IPS-20b (cell line): Measurements from ENCODE around the gene CHRNB1.

Experiments used
- H3K27ac ChIP-seq: one replicate; pipeline ENCODE4 v1.5.1; 2013; ENCODE audit warnings: low read length
- H3K27me3 ChIP-seq: 2 replicates; pipeline ENCODE4 v1.6.1; 2013; ENCODE audit warnings: mild to moderate bottlenecking, low read length, inconsistent platforms; ENCODE audit not compliant: insufficient read depth
- H3K36me3 ChIP-seq: 2 replicates; pipeline ENCODE4 v1.6.1; 2013; ENCODE audit warnings: low read depth, mild to moderate bottlenecking, inconsistent platforms, low read length, moderate library complexity; ENCODE audit not compliant: insufficient read depth
- H3K4me1 ChIP-seq: 2 replicates; pipeline ENCODE4 v1.6.1; 2013; ENCODE audit warnings: mild to moderate bottlenecking, control low read depth, inconsistent platforms, low read length, moderate library complexity; ENCODE audit not compliant: insufficient read depth
- H3K4me3 ChIP-seq: 2 replicates; pipeline ENCODE4 v1.5.1; 2013; ENCODE audit warnings: mild to moderate bottlenecking, low read length, inconsistent platforms
- H3K9ac ChIP-seq: 2 replicates; pipeline ENCODE4 v1.6.1; 2013; ENCODE audit warnings: low read depth, mild to moderate bottlenecking, inconsistent platforms, low read length, moderate library complexity
- H3K9me3 ChIP-seq: 2 replicates; pipeline ENCODE4 v1.6.1; 2013; ENCODE audit warnings: mild to moderate bottlenecking, low read depth, low read length, inconsistent platforms; ENCODE audit not compliant: insufficient read depth

CHRNB1 gene

GRCh38 chr17:7418472-7419152, 26.2 kb upstream of the CHRNB1 start:
- H3K4me1 ChIP-seq: peaks cover 6% of the 10 kb centered on the region
- H3K9ac ChIP-seq: no peak overlapping the region
- H3K4me3 ChIP-seq: no peak overlapping the region
- H3K27ac ChIP-seq: no peak overlapping the region
- H3K36me3 ChIP-seq: peaks cover 27% of the 10 kb centered on the region
- H3K9me3 ChIP-seq: no peaks in the 10 kb centered on the region
- H3K27me3 ChIP-seq: no peaks in the 10 kb centered on the region

- H3K4me3 ChIP-seq: no peak within 1 kb of the TSS
- peaks cover 6% of the 10 kb centered on the region for H3K4me1 ChIP-seq
- H3K36me3 ChIP-seq: peaks cover 22% of the 10 kb centered on the region
- H3K27ac ChIP-seq: no peak within 1 kb of the TSS
- H3K9ac ChIP-seq: no peak within 1 kb of the TSS
- H3K27me3 ChIP-seq: no peaks in the 10 kb centered on the region
- H3K9me3 ChIP-seq: no peaks in the 10 kb centered on the region
These were observed 24.8 kb upstream of the CHRNB1 start, which contains the start of gene SPEM1 for GRCh38 chr17:7419819-7420610. SPEM1 (plus strand) TSS chr17:7420324; CDS start chr17:7420385, 61 bp downstream.

GRCh38 chr17:7421186-7421585, 23.7 kb upstream of the CHRNB1 start:
- no peak overlapping the region for H3K27ac ChIP-seq
- H3K4me3 ChIP-seq: no peak overlapping the region
- H3K27me3 ChIP-seq: no peaks in the 10 kb centered on the region
- peaks cover 6% of the 10 kb centered on the region for H3K4me1 ChIP-seq
- no peak overlapping the region for H3K9ac ChIP-seq
- H3K9me3 ChIP-seq: no peaks in the 10 kb centered on the region
- peaks cover 11% of the 10 kb centered on the region for H3K36me3 ChIP-seq

- no peak overlapping the region for H3K9ac ChIP-seq
- no peak overlapping the region for H3K4me3 ChIP-seq
- no peak overlapping the region for H3K27ac ChIP-seq
- H3K27me3 ChIP-seq: no peaks in the 10 kb centered on the region
- no peaks in the 10 kb centered on the region for H3K36me3 ChIP-seq
- no peaks in the 10 kb centered on the region for H3K9me3 ChIP-seq
- peaks cover 2% of the 10 kb centered on the region for H3K4me1 ChIP-seq
These were observed 21.2 kb upstream of the CHRNB1 start for GRCh38 chr17:7423679-7424078.

- no peaks in the 10 kb centered on the region for H3K4me1 ChIP-seq
- H3K4me3 ChIP-seq: no peak within 1 kb of the TSS
- no peaks in the 10 kb centered on the region for H3K27me3 ChIP-seq
- H3K27ac ChIP-seq: no peak within 1 kb of the TSS
- H3K36me3 ChIP-seq: no peaks in the 10 kb centered on the region
- no peak within 1 kb of the TSS for H3K9ac ChIP-seq
- H3K9me3 ChIP-seq: no peaks in the 10 kb centered on the region
These were observed 19.5 kb upstream of the CHRNB1 start, which contains the start of gene SPEM2 for GRCh38 chr17:7425316-7425715. SPEM2 (plus strand) TSS chr17:7425616; CDS start chr17:7425689, 73 bp downstream.

GRCh38 chr17:7425756-7426155, 19.1 kb upstream of the CHRNB1 start:
- Histone ChIP-seq H3K27ac (no peak overlapping the region), H3K4me3 (no peak overlapping the region), H3K9me3 (no peaks in the 10 kb centered on the region), H3K9ac (no peak overlapping the region), H3K27me3 (no peaks in the 10 kb centered on the region), H3K4me1 (no peaks in the 10 kb centered on the region), H3K36me3 (no peaks in the 10 kb centered on the region)

- no peaks in the 10 kb centered on the region for H3K4me1 ChIP-seq
- no peak overlapping the region for H3K27ac ChIP-seq
- H3K9ac ChIP-seq: no peak overlapping the region
- H3K36me3 ChIP-seq: no peaks in the 10 kb centered on the region
- H3K27me3 ChIP-seq: no peaks in the 10 kb centered on the region
- no peak overlapping the region for H3K4me3 ChIP-seq
- no peaks in the 10 kb centered on the region for H3K9me3 ChIP-seq
These were observed 18.5 kb upstream of the CHRNB1 start for GRCh38 chr17:7426203-7426863.

- Histone ChIP-seq H3K9ac (no peak overlapping the region), H3K9me3 (no peaks in the 10 kb centered on the region), H3K4me1 (no peaks in the 10 kb centered on the region), H3K4me3 (no peak overlapping the region), H3K27me3 (no peaks in the 10 kb centered on the region), H3K36me3 (no peaks in the 10 kb centered on the region), H3K27ac (no peak overlapping the region)
These were observed 17.9 kb upstream of the CHRNB1 start for GRCh38 chr17:7426896-7427489.

GRCh38 chr17:7427549-7427948, 17.3 kb upstream of the CHRNB1 start:
- Histone ChIP-seq H3K27ac (no peak overlapping the region), H3K4me3 (no peak overlapping the region), H3K36me3 (no peaks in the 10 kb centered on the region), H3K9me3 (no peaks in the 10 kb centered on the region), H3K9ac (no peak overlapping the region), H3K27me3 (no peaks in the 10 kb centered on the region), H3K4me1 (no peaks in the 10 kb centered on the region)

- H3K36me3 ChIP-seq: no peaks in the 10 kb centered on the region
- no peak within 1 kb of the TSS for H3K9ac ChIP-seq
- H3K4me3 ChIP-seq: no peak within 1 kb of the TSS
- H3K27me3 ChIP-seq: no peaks in the 10 kb centered on the region
- no peaks in the 10 kb centered on the region for H3K9me3 ChIP-seq
- no peaks in the 10 kb centered on the region for H3K4me1 ChIP-seq
- H3K27ac ChIP-seq: no peak within 1 kb of the TSS
These were observed 16.3 kb upstream of the CHRNB1 start, which contains the start of gene SPEM3 for GRCh38 chr17:7428557-7428956. SPEM3 (plus strand) TSS chr17:7428857; CDS start chr17:7428903, 46 bp downstream.

- H3K36me3 ChIP-seq: no peaks in the 10 kb centered on the region
- no peaks in the 10 kb centered on the region for H3K9me3 ChIP-seq
- no peak overlapping the region for H3K4me3 ChIP-seq
- no peaks in the 10 kb centered on the region for H3K27me3 ChIP-seq
- no peak overlapping the region for H3K27ac ChIP-seq
- H3K4me1 ChIP-seq: no peaks in the 10 kb centered on the region
- no peak overlapping the region for H3K9ac ChIP-seq
These were observed 15.1 kb upstream of the CHRNB1 start for GRCh38 chr17:7429722-7430121.
